ENCODE results near the gene ACAN. TPM values are rescaled to one million over a fixed set of nuclear protein-coding genes. Genes with fewer than 3 reads are reported as not detected.

The ACAN gene
- total RNA-seq, 1 donor from 2014 or later, result 0.13 TPM

DNA sequence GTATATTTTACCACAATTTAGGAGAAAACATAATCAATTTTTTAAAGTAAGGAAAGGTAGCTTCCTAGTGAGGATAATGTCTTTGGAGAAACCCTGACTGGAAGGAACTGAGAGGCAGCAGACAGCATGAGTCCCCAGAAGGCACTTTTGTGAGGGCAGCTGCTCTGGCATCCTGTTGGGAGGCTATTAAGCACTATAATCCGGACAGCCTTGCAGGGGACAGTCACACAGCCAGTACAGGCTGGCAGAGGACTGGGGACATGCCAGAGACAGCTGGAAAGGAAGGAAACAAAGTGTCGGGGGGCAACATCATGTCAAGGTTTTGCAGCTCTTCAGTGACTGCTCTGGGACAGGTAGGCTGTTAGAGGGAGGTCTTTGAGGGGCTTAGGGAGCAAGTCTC is 15.7 kb downstream of the ACAN start:
- Mint-ChIP-seq H3K4me1 (no peaks in the 10 kb centered on the region), H3K9me3 (no peaks in the 10 kb centered on the region), H3K36me3 (no peaks in the 10 kb centered on the region), H3K27me3 (ENCODE audit: low read depth) (peaks cover 46% of the 10 kb centered on the region), H3K27ac (no peak overlapping the region), H3K4me3 (no peak overlapping the region)
- TF ChIP-seq, protein P1, sequence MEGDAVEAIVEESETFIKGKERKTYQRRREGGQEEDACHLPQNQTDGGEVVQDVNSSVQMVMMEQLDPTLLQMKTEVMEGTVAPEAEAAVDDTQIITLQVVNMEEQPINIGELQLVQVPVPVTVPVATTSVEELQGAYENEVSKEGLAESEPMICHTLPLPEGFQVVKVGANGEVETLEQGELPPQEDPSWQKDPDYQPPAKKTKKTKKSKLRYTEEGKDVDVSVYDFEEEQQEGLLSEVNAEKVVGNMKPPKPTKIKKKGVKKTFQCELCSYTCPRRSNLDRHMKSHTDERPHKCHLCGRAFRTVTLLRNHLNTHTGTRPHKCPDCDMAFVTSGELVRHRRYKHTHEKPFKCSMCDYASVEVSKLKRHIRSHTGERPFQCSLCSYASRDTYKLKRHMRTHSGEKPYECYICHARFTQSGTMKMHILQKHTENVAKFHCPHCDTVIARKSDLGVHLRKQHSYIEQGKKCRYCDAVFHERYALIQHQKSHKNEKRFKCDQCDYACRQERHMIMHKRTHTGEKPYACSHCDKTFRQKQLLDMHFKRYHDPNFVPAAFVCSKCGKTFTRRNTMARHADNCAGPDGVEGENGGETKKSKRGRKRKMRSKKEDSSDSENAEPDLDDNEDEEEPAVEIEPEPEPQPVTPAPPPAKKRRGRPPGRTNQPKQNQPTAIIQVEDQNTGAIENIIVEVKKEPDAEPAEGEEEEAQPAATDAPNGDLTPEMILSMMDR (IDR thresholded peaks at IDR 0.05; ENCODE audit: unreplicated experiment), result no peak
- no peak for DNase-seq (ENCODE audit: low spot score in 2 of 2, unreplicated experiment in 2 of 2)

DNA sequence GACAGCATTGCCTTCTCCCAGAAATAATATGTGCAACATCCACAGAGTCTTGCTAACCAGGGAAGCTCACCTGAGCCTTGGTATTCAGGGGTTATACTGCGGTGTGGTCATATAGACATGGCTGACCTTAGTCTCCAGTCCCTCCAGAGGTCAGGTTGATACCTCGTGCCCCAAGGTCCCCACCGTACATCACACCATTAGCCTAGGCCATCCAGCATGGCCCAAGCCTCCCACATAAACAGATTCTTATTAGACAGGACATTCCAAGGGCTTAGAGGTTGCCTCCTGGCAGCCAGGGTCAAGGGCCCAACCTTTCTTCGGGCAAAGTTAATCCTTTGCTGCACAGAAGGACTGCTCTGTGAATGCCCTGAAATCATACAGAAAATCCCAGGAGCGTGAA is 18.8 kb downstream of the ACAN start:
- Mint-ChIP-seq H3K36me3 (no peaks in the 10 kb centered on the region), H3K27me3 (ENCODE audit: low read depth) (peaks cover 41% of the 10 kb centered on the region), H3K4me1 (no peaks in the 10 kb centered on the region), H3K4me3 (no peak overlapping the region), H3K9me3 (no peaks in the 10 kb centered on the region), H3K27ac (no peak overlapping the region)
- TF ChIP-seq, protein P1 (IDR thresholded peaks at IDR 0.05; ENCODE audit: unreplicated experiment), result no peak
- DNase-seq (ENCODE audit: low spot score in 2 of 2, unreplicated experiment in 2 of 2), result no peak

DNA sequence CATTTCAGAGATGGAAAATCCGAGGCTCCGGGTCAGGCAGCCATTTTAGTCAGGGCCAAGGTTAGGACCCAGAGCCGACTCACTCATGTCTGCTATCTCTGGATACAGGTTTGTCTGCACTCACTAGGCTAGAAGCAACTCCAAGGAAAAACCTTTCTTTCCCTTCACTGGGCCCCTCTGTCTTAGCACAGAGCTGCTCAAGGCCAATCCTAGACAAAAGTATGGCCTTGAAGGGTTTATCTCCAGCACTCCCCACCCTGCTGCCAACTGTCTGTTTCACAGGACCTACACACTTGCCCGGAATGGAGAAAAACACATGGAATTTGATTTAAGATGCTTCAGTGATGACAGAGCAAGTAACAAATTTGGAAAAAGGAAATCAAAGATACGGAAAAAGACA is 25.6 kb downstream of the ACAN start:
- no peaks in the 10 kb centered on the region for H3K36me3 Mint-ChIP-seq
- H3K27ac Mint-ChIP-seq, result no peak overlapping the region
- TF ChIP-seq, protein P1 (IDR thresholded peaks at IDR 0.05; ENCODE audit: unreplicated experiment), result no peak
- H3K9me3 Mint-ChIP-seq, result no peaks in the 10 kb centered on the region
- H3K27me3 Mint-ChIP-seq (ENCODE audit: low read depth), result peaks cover 1% of the 10 kb centered on the region
- H3K4me3 Mint-ChIP-seq, result no peak overlapping the region
- peaks cover 9% of the 10 kb centered on the region for H3K4me1 Mint-ChIP-seq
- no peak for DNase-seq (ENCODE audit: low spot score in 2 of 2, unreplicated experiment in 2 of 2)

DNA sequence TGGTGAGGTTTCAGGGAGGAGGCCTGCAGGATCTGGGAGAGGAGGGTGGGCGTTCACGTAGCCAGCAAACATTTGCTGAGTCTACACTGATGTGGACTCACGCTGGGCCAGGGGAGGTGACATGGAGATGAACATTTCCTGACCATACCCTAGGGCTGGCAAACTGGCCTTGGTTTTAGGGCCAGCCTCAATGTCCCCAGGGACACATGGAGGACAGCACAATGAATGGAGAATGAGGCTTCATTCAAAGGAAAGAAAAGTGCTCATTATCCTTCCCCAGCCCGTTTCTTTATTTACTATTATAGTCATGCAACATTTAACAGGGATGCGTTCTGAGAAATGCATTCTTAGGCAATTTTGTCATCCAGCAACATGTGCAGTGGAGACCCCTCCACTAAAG is 26.8 kb downstream of the ACAN start:
- Mint-ChIP-seq H3K27me3 (ENCODE audit: low read depth) (no peaks in the 10 kb centered on the region), H3K36me3 (no peaks in the 10 kb centered on the region), H3K27ac (no peak overlapping the region), H3K9me3 (no peaks in the 10 kb centered on the region), H3K4me3 (no peak overlapping the region), H3K4me1 (peaks cover 10% of the 10 kb centered on the region)
- no peak for DNase-seq (ENCODE audit: low spot score in 2 of 2, unreplicated experiment in 2 of 2)
- TF ChIP-seq, protein P1 (IDR thresholded peaks at IDR 0.05; ENCODE audit: unreplicated experiment), result no peak

DNA sequence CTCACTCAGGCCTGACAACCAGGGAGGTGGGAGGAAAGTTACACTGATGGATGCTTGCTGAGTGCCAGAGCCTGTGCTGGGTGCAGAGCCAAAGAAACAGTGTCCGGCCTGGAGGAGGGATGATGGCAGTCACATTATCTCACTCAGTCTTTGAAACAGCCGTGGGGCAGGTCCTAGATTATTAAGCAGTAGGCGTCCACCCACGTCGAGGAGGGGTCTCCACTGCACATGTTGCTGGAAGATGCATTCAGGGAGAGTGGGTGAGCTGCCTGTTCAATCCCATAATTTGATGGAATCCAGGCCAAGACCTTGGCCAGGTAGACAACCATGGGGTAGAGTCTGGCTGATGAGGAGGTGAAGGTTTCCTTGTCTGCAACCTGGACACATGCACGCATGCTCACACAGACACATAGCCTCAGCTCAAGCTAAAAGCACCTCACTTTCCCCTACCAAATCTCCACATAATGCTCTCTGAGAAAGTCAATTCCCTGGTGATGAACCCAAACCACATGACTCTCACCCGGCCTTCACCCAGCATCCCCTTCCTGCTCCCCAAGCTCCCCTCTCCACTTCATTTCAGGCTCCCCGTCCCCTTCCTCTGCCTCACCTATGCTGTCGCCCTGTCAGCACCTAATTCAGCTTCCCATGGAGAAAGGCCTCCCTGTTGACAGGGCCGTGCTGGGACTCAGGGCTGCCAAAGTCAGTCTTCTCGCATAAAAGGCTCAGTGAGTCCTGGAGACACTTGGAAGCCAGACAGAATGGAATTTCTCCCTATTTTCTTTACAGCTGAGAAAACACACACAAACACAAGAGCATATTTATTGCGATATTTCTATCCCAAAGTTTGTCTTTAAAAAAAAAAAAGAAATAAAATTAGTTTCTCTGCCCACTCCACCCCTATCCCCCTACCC is 29.8 kb downstream of the ACAN start:
- H3K27ac Mint-ChIP-seq, result no peak overlapping the region
- H3K9me3 Mint-ChIP-seq, result no peaks in the 10 kb centered on the region
- DNase-seq (ENCODE audit: low spot score in 2 of 2, unreplicated experiment in 2 of 2), result no peak
- no peak overlapping the region for H3K4me3 Mint-ChIP-seq
- peaks cover 10% of the 10 kb centered on the region for H3K4me1 Mint-ChIP-seq
- TF ChIP-seq, protein P1 (IDR thresholded peaks at IDR 0.05; ENCODE audit: unreplicated experiment), result no peak
- no peaks in the 10 kb centered on the region for H3K27me3 Mint-ChIP-seq (ENCODE audit: low read depth)
- no peaks in the 10 kb centered on the region for H3K36me3 Mint-ChIP-seq
